IMR-90 (cell line): ENCODE data around the gene TMEM38B. TPM values are rescaled to one million over a fixed set of nuclear protein-coding genes. Genes with fewer than 3 reads are reported as not detected.

Experiments
- ATAC-seq: fragments of 200-7000 bp; cut with Tn5 transposase; 2 replicates; pipeline ENCODE4 v1.9.1; 2020; ENCODE audit warnings: low read depth, mild to moderate bottlenecking, moderate library complexity
- BruUV-seq: library from RNA; stranded (reverse); fragments of 400-500 nt; replicated peaks from 2 replicates; lab custom pipeline; 2021; lab: Mats Ljungman, UMichigan
- CTCF ChIA-PET: fragments of 300-600 bp; formaldehyde crosslinking; extraction: SDS; loops from one replicate; lab custom pipeline; 2021; ENCODE audit warnings: antibody characterized with exemption; lab: Yijun Ruan, JAX
- POLR2A ChIA-PET: fragments of 300-600 bp; sonication (Branson Sonifier 250); formaldehyde crosslinking; loops from one replicate; lab custom pipeline; 2022; ENCODE audit warnings: antibody characterized with exemption; ENCODE audit not compliant: unreplicated experiment; lab: Charles Lee
- DNase-seq: peaks from one replicate; pipeline ENCODE4 v3.0.0; 2013
- H2AFZ ChIP-seq: replicated peaks from 2 replicates; pipeline ENCODE3; 2013; ENCODE audit warnings: low read length, mild to moderate bottlenecking; ENCODE audit not compliant: poor library complexity
- H2AK5ac ChIP-seq: 2 replicates; pipeline ENCODE4 v1.6.1; 2013; ENCODE audit warnings: low read depth, low read length, inconsistent platforms
- H2AK9ac ChIP-seq: replicated peaks from 2 replicates; pipeline ENCODE3; 2013; ENCODE audit warnings: mild to moderate bottlenecking, low read depth, low read length, moderate library complexity; ENCODE audit not compliant: poor library complexity
- H2BK120ac ChIP-seq: 2 replicates; pipeline ENCODE4 v1.6.1; 2013; ENCODE audit warnings: low read depth, low read length, inconsistent platforms
- H2BK15ac ChIP-seq: 3 replicates; pipeline ENCODE4 v1.6.1; 2013; ENCODE audit warnings: low read depth, low read length, inconsistent platforms
- H2BK20ac ChIP-seq: 2 replicates; pipeline ENCODE4 v1.6.1; 2013; ENCODE audit warnings: low read depth, mild to moderate bottlenecking, inconsistent platforms, low read length, moderate library complexity
- H2BK5ac ChIP-seq: 2 replicates; pipeline ENCODE4 v1.6.1; 2013; ENCODE audit warnings: mild to moderate bottlenecking, low read depth, low read length, inconsistent platforms; ENCODE audit not compliant: poor library complexity, severe bottlenecking
- H3K14ac ChIP-seq: replicated peaks from 2 replicates; pipeline ENCODE4 v1.6.1; 2013; ENCODE audit warnings: low read depth, low read length, inconsistent platforms
- H3K18ac ChIP-seq: 2 replicates; pipeline ENCODE4 v1.6.1; 2013; ENCODE audit warnings: low read depth, low read length, control low read depth
- H3K23ac ChIP-seq: 2 replicates; pipeline ENCODE4 v1.6.1; 2013; ENCODE audit warnings: low read depth, low read length, inconsistent platforms
- H3K27ac ChIP-seq: 2 replicates; pipeline ENCODE4 v1.5.1; 2013; ENCODE audit warnings: mild to moderate bottlenecking, control low read depth, low read length; ENCODE audit not compliant: insufficient read depth
- H3K27me3 ChIP-seq: 2 replicates; pipeline ENCODE4 v1.6.1; 2013; ENCODE audit warnings: low read length; ENCODE audit not compliant: control insufficient read depth, insufficient read depth
- H3K36me3 ChIP-seq: 2 replicates; pipeline ENCODE4 v1.6.1; 2013; ENCODE audit warnings: low read length, mixed read lengths; ENCODE audit not compliant: control insufficient read depth, insufficient read depth
- H3K4ac ChIP-seq: 2 replicates; pipeline ENCODE4 v1.6.1; 2013; ENCODE audit warnings: low read depth, low read length, inconsistent platforms
- H3K4me1 ChIP-seq: 2 replicates; pipeline ENCODE4 v1.6.1; 2013; ENCODE audit warnings: low read length, mixed read lengths; ENCODE audit not compliant: control insufficient read depth, insufficient read depth
- H3K4me2 ChIP-seq: 2 replicates; pipeline ENCODE4 v1.6.1; 2013; ENCODE audit warnings: low read depth, mild to moderate bottlenecking, control low read depth, low read length, moderate library complexity
- H3K4me3 ChIP-seq: 2 replicates; pipeline ENCODE4 v1.5.1; 2013; ENCODE audit warnings: low read depth, mild to moderate bottlenecking, control low read depth, low read length, moderate library complexity; ENCODE audit not compliant: insufficient read depth
- H3K56ac ChIP-seq: 2 replicates; pipeline ENCODE4 v1.6.1; 2013; ENCODE audit warnings: low read length, inconsistent platforms; ENCODE audit not compliant: insufficient read depth; ENCODE audit errors: extremely low read depth
- H3K79me1 ChIP-seq, 2 experiments: 2 replicates each; pipeline ENCODE4 v1.6.1; 2013; ENCODE audit warnings: low read length in 2 of 2, inconsistent platforms in 1 of 2, low read depth in 1 of 2
- H3K9ac ChIP-seq: 2 replicates; pipeline ENCODE4 v1.6.1; 2013; ENCODE audit warnings: low read depth, low read length, control low read depth
- H3K9me1 ChIP-seq: 2 replicates; pipeline ENCODE4 v1.6.1; 2013; ENCODE audit warnings: low read length, inconsistent platforms; ENCODE audit not compliant: insufficient read depth
- H3K9me3 ChIP-seq: 2 replicates; pipeline ENCODE4 v1.6.1; 2013; ENCODE audit warnings: low read length; ENCODE audit not compliant: control insufficient read depth, insufficient read depth
- H4K20me1 ChIP-seq: 2 replicates; pipeline ENCODE4 v1.6.1; 2013; ENCODE audit warnings: low read length, inconsistent platforms; ENCODE audit not compliant: insufficient read depth
- H4K5ac ChIP-seq: 2 replicates; pipeline ENCODE4 v1.6.1; 2013; ENCODE audit warnings: mild to moderate bottlenecking, low read depth, low read length, control low read depth
- H4K8ac ChIP-seq, 2 experiments: 2 replicates each; pipeline ENCODE4 v1.6.1; 2013; ENCODE audit warnings: low read depth in 2 of 2, low read length in 2 of 2, control low read depth in 1 of 2, inconsistent platforms in 1 of 2
- H4K91ac ChIP-seq: 2 replicates; pipeline ENCODE4 v1.6.1; 2013; ENCODE audit warnings: low read depth, low read length, inconsistent platforms; ENCODE audit not compliant: insufficient read depth
- BHLHE40 ChIP-seq: fragments of 150-350 bp; IDR thresholded peaks from 2 replicates; pipeline ENCODE4 v1.6.1; 2016; ENCODE audit warnings: mild to moderate bottlenecking, low read depth, low read length
- CEBPB ChIP-seq: IDR thresholded peaks from 2 replicates; pipeline ENCODE4 v1.6.1; 2012; ENCODE audit warnings: low read depth, low read length, improper control_type of control experiment
- CHD1 ChIP-seq: IDR thresholded peaks from 2 replicates; pipeline ENCODE4 v1.6.1; 2012; ENCODE audit warnings: low read depth, low read length, improper control_type of control experiment
- CTCF ChIP-seq: conservative IDR thresholded peaks from 2 replicates; pipeline ENCODE4 v1.5.1; 2012; ENCODE audit warnings: mild to moderate bottlenecking, low read depth, low read length, improper control_type of control experiment
- ELK1 ChIP-seq: fragments of 150-350 bp; IDR thresholded peaks from 2 replicates; pipeline ENCODE4 v1.6.1; 2016; ENCODE audit warnings: low read depth, mild to moderate bottlenecking, low read length, moderate library complexity, borderline replicate concordance
- MAFK ChIP-seq: IDR thresholded peaks from 2 replicates; pipeline ENCODE4 v1.6.1; 2012; ENCODE audit warnings: low read depth, low read length, improper control_type of control experiment
- MAZ ChIP-seq: IDR thresholded peaks from 2 replicates; pipeline ENCODE4 v1.6.1; 2012; ENCODE audit warnings: low read depth, mild to moderate bottlenecking, low read length, improper control_type of control experiment, moderate library complexity, borderline replicate concordance
- MXI1 ChIP-seq: IDR thresholded peaks from 2 replicates; pipeline ENCODE4 v1.6.1; 2012; ENCODE audit warnings: low read depth, mild to moderate bottlenecking, low read length, moderate library complexity, borderline replicate concordance
- NFE2L2 ChIP-seq: fragments of 150-350 bp; IDR thresholded peaks from 2 replicates; pipeline ENCODE4 v1.6.1; 2016; ENCODE audit warnings: low read depth, mild to moderate bottlenecking, low read length
- POLR2A ChIP-seq: IDR thresholded peaks from 2 replicates; pipeline ENCODE4 v1.6.1; 2012; ENCODE audit warnings: mild to moderate bottlenecking, low read depth, low read length
- RAD21 ChIP-seq: IDR thresholded peaks from 2 replicates; pipeline ENCODE4 v1.6.1; 2012; ENCODE audit warnings: low read length, improper control_type of control experiment
- RCOR1 ChIP-seq: IDR thresholded peaks from 2 replicates; pipeline ENCODE4 v1.6.1; 2012; ENCODE audit warnings: mild to moderate bottlenecking, low read length, improper control_type of control experiment; ENCODE audit not compliant: insufficient replicate concordance
- RFX5 ChIP-seq: IDR thresholded peaks from 2 replicates; pipeline ENCODE4 v1.8.0; 2012; ENCODE audit warnings: low read depth, mild to moderate bottlenecking, low read length, moderate library complexity
- SMC3 ChIP-seq: fragments of 150-350 bp; IDR thresholded peaks from 2 replicates; pipeline ENCODE4 v1.6.1; 2016; ENCODE audit warnings: low read depth, mild to moderate bottlenecking, antibody characterized with exemption, low read length, moderate library complexity
- USF2 ChIP-seq: fragments of 150-350 bp; IDR thresholded peaks from 2 replicates; pipeline ENCODE4 v1.6.1; 2017; ENCODE audit warnings: mild to moderate bottlenecking, antibody characterized with exemption, low read length, low read depth
- WGBS, 2 experiments: methylation state at CpG; one replicate each; pipeline versions ENCODE4 v1.1.5 to v1.1.7; 2013; ENCODE audit warnings: missing lambda C conversion rate in 2 of 2; ENCODE audit not compliant: insufficient read length in 1 of 2; ENCODE audit errors: extremely low coverage in 2 of 2; 5-methylcytosine and 5-hydroxymethylcytosine counted together
- dilution Hi-C: fragments of 300-500 bp; cut with HindIII; formaldehyde crosslinking; loops from one replicate; pipeline ENCODE4 v1.14.3; 2018; ENCODE audit warnings: low sequenced_read_pairs; ENCODE audit not compliant: unreplicated experiment
- in situ Hi-C: fragments of 300-500 bp; cut with MboI; formaldehyde crosslinking; loops from 3 replicates; pipeline ENCODE4 v1.14.3; 2019; ENCODE audit warnings: low sequenced_read_pairs, inconsistent platforms, mixed read lengths
- intact Hi-C: fragments of 100-400 bp; cut with micrococcal nuclease; formaldehyde crosslinking; loops from 2 replicates; pipeline ENCODE4 v1.10.0; 2022
- polyA plus RNA-seq, 3 experiments: library from polyadenylated mRNA; depleted of rRNA; stranded (reverse); fragments of >200 nt; gene quantifications; 2 replicates each; pipeline ENCODE4 v1.2.3, GENCODE V29; 2012; ENCODE audit warnings: low replicate concordance in 1 of 3
- total RNA-seq: library from RNA; depleted of rRNA; stranded (reverse); fragments of >200 nt; gene quantifications from 2 replicates; pipeline ENCODE4 v1.2.3, GENCODE V29; 2012

The TMEM38B gene
- total and polyA plus RNA-seq, 2 of the 4 experiments (the other 2 are of a cell fraction) = 3.3 to 11.5 TPM

GRCh38 chr9:105647595-105648349, 46.6 kb upstream of the TMEM38B start:
- BruUV-seq = no TSS peak
- no peak for TF ChIP-seq CEBPB
- TF ChIP-seq RAD21 = no peak
- TF ChIP-seq BHLHE40 = no peak
- TF ChIP-seq CHD1 = no peak
- TF ChIP-seq MAFK = no peak
- TF ChIP-seq USF2 = no peak
- TF ChIP-seq MXI1 = no peak
- no peak for TF ChIP-seq POLR2A
- no peak for TF ChIP-seq NFE2L2
- no peak for TF ChIP-seq RFX5
- TF ChIP-seq CTCF = no peak
- TF ChIP-seq ELK1 = no peak
- no peak for TF ChIP-seq SMC3
- no peak for TF ChIP-seq MAZ
- TF ChIP-seq RCOR1 = no peak

More at GRCh38 chr9:105647595-105648349, 46.6 kb upstream of the TMEM38B start:
- DNase-seq (peak; percentile 16), ATAC-seq (no peak)
- no peaks in the 10 kb centered on the region for H3K79me1 ChIP-seq
- no peak overlapping the region for H2BK20ac ChIP-seq
- H4K8ac ChIP-seq = no peak overlapping the region
- H2AK9ac ChIP-seq = no peak overlapping the region
- in situ Hi-C loops (no loop called here), intact Hi-C loops (no loop called here), dilution Hi-C loops (no loop called here)
- no peak overlapping the region for H3K23ac ChIP-seq
- no peak overlapping the region for H3K4me3 ChIP-seq
- H3K14ac ChIP-seq = no peak overlapping the region
- 83% methylated on average over 2 of the region's 12 CpGs; no CpG with 5 or more reads in 1 of the 2 experiments for WGBS, 2 experiments
- no peaks in the 10 kb centered on the region for H3K9me1 ChIP-seq
- no peak overlapping the region for H3K27ac ChIP-seq
- H4K5ac ChIP-seq = no peak overlapping the region
- H3K36me3 ChIP-seq = no peaks in the 10 kb centered on the region
- H3K27me3 ChIP-seq = peaks cover 4% of the 10 kb centered on the region; the same call in 1 of the 2 replicates
- no peak overlapping the region for H3K56ac ChIP-seq
- ChIA-PET CTCF (interaction anchor here (1.2 kb wide), 1 partner anchor 10 kb away, joined by 5 read pairs; no protein-coding TSS in a partner anchor), POLR2A (no interaction called here)
- no peak overlapping the region for H3K4me2 ChIP-seq
- no peak overlapping the region for H2AFZ ChIP-seq
- no peak overlapping the region for H2BK5ac ChIP-seq
- no peaks in the 10 kb centered on the region for H3K9me3 ChIP-seq
- no peak overlapping the region for H2BK15ac ChIP-seq
- no peak overlapping the region for H3K4ac ChIP-seq
- no peak overlapping the region for H2BK120ac ChIP-seq
- no peak overlapping the region for H3K9ac ChIP-seq
- H4K91ac ChIP-seq = no peak overlapping the region
- no peaks in the 10 kb centered on the region for H4K20me1 ChIP-seq
- no peak overlapping the region for H2AK5ac ChIP-seq
- H3K4me1 ChIP-seq = no peaks in the 10 kb centered on the region
- no peak overlapping the region for H3K18ac ChIP-seq
